ENCODE measurements around the gene LSM5.

- TF ChIP-seq POLR2A (IDR thresholded peaks at IDR 0.05), result no peak
- no peak for TF ChIP-seq CTCF (IDR thresholded peaks at IDR 0.05)
These were observed 16.2 kb downstream of the LSM5 start for GRCh38 chr7:32474008-32474407.
